ENCODE measurements around the gene RUFY1.
"Not testable (repeated sequence)": the region's sequence is repeated elsewhere in the genome, so short reads cannot be mapped to it uniquely, and the experiment has no call there.

- TF ChIP-seq FOXM1 (IDR thresholded peaks at IDR 0.05; ENCODE audit: low read depth); EZH2phosphoT487 (IDR thresholded peaks at IDR 0.05; ENCODE audit: borderline replicate concordance, low read depth): not testable (repeated sequence)
Observed at GRCh38 chr5:179641745-179642144, 91.4 kb downstream of the RUFY1 start.
